ENCODE results near the gene AHRR. TPM values are rescaled to one million over a fixed set of nuclear protein-coding genes. Genes with fewer than 3 reads are reported as not detected.

The AHRR gene
- total and polyA plus RNA-seq, 10 of the 15 experiments (the other 5 are each of a cell fraction or from before 2014, with no cell fraction given) = 0.90 to 35.2 (median 19.2) TPM

- Histone ChIP-seq H3K4me2 (ENCODE audit: control insufficient read depth, insufficient read depth) (no peak overlapping the region), H3K79me2 (ENCODE audit: control insufficient read depth, insufficient read depth, low read length) (peaks cover 19% of the 10 kb centered on the region), H3K27me3 (replicated peaks in 1 of 2; ENCODE audit: control insufficient read depth in 2 of 2, insufficient read depth in 2 of 2, low read length in 1 of 2) (no peaks in the 10 kb centered on the region), H2AFZ (ENCODE audit: control insufficient read depth, low read depth, low read length) (no peak overlapping the region), H3K4me3 (no peak overlapping the region), H3K36me3 (ENCODE audit: control insufficient read depth in 2 of 2, insufficient read depth in 2 of 2, low read length in 1 of 2) (peaks cover 13 to 32% of the 10 kb centered on the region in 2 experiments; a peak in 3 of 4 replicates), H3K9me3 (replicated peaks; ENCODE audit: control insufficient read depth, insufficient read depth, low read length) (no peaks in the 10 kb centered on the region; the same call in 1 of the 3 replicates), H3K4me1 (ENCODE audit: control insufficient read depth, insufficient read depth, low read length) (peaks cover 4% of the 10 kb centered on the region), H3K9ac (ENCODE audit: control insufficient read depth, insufficient read depth, low read length) (no peak overlapping the region), H3K27ac (ENCODE audit: control insufficient read depth, insufficient read depth) (no peak overlapping the region), H4K20me1 (ENCODE audit: control insufficient read depth, insufficient read depth) (no peaks in the 10 kb centered on the region)
- no peak for TF ChIP-seq NR2C1 (IDR thresholded peaks at IDR 0.05)
- no peak for TF ChIP-seq ZNF24 (IDR thresholded peaks at IDR 0.05)
- TF ChIP-seq RBBP5 (conservative IDR thresholded peaks at IDR 0.05) = no peak
- TF ChIP-seq SMC3 (IDR thresholded peaks at IDR 0.05; ENCODE audit: borderline replicate concordance, low read length) = no peak
- TF ChIP-seq GATAD2B (conservative IDR thresholded peaks at IDR 0.05; ENCODE audit: low read depth) = no peak
- ATAC-seq (no peak), FAIRE-seq (no peak), DNase-seq (ENCODE audit: low read depth, low spot score) (no peak)
- RAD21 ChIA-PET (ENCODE audit: unreplicated experiment) = no interaction called here
- no TSS peak for BruUV-seq (replicated peaks)
- SMC1A ChIA-PET (ENCODE audit: uncharacterized antibody, unreplicated experiment) = no interaction called here
- CTCF ChIA-PET = interaction anchor here (0.6 kb wide), 1 partner anchor 36 kb away, joined by 4 read pairs; no protein-coding TSS in a partner anchor
- intact Hi-C loops (cut with micrococcal nuclease; ENCODE audit: unreplicated experiment) = no loop called here
- 93% methylated on average over 30 of the region's 30 CpGs for WGBS (ENCODE audit: insufficient coverage, insufficient replicate concordance, low lambda C conversion rate, missing lambda C conversion rate)
- POLR2A ChIA-PET = interaction anchor here (1.5 kb wide), 1 partner anchor 14 kb away, joined by 5 read pairs; no protein-coding TSS in a partner anchor
- in situ Hi-C loops (cut with MboI) = no loop called here
Observed at GRCh38 chr5:353612-354580, 32.4 kb downstream of the AHRR start.

Data from GM12878 (cell line).